MCF 10A (cell line): ENCODE data around the gene GMDS. TPM values are rescaled to one million over a fixed set of nuclear protein-coding genes. Genes with fewer than 3 reads are reported as not detected.

Experiments
- BruUV-seq: library from RNA; stranded (reverse); fragments of 400-500 nt; replicated peaks from 2 replicates; lab custom pipeline; 2021; lab: Mats Ljungman, UMichigan
- CTCF ChIA-PET: fragments of 300-600 bp; sonication (Branson Sonifier 250); formaldehyde crosslinking; extraction: SDS; loops from one replicate; lab custom pipeline; 2021; ENCODE audit warnings: antibody characterized with exemption, inconsistent platforms; lab: Yijun Ruan, JAX
- POLR2A ChIA-PET: fragments of 300-600, 350-650 bp; sonication (Branson Sonifier 250); formaldehyde crosslinking; extraction: SDS; loops from one replicate; lab custom pipeline; 2020; ENCODE audit warnings: antibody characterized with exemption, inconsistent platforms; lab: Yijun Ruan, JAX
- DNase-seq: peaks from one replicate; pipeline ENCODE4 v3.0.0-alpha.2; 2018; ENCODE audit not compliant: unreplicated experiment
- H3K27ac Mint-ChIP-seq: one replicate; pipeline ENCODE4 v1.8.0; 2022; ENCODE audit warnings: mild to moderate bottlenecking, low read depth, mixed read lengths; ENCODE audit not compliant: unreplicated experiment
- H3K27me3 Mint-ChIP-seq: one replicate; pipeline ENCODE4 v1.8.0; 2022; ENCODE audit warnings: mixed read lengths; ENCODE audit not compliant: insufficient read depth, unreplicated experiment
- H3K36me3 Mint-ChIP-seq: one replicate; pipeline ENCODE4 v1.8.0; 2022; ENCODE audit warnings: mild to moderate bottlenecking, moderate library complexity, mixed read lengths; ENCODE audit not compliant: insufficient read depth, unreplicated experiment
- H3K4me1 Mint-ChIP-seq: one replicate; pipeline ENCODE4 v1.8.0; 2022; ENCODE audit warnings: mixed read lengths; ENCODE audit not compliant: insufficient read depth, unreplicated experiment
- H3K4me3 Mint-ChIP-seq: one replicate; pipeline ENCODE4 v1.8.0; 2022; ENCODE audit warnings: mild to moderate bottlenecking, moderate library complexity, mixed read lengths; ENCODE audit not compliant: unreplicated experiment
- H3K9me3 Mint-ChIP-seq: one replicate; pipeline ENCODE4 v1.8.0; 2022; ENCODE audit warnings: mixed read lengths; ENCODE audit not compliant: unreplicated experiment
- CTCF ChIP-seq: fragments of 200-600 bp; IDR thresholded peaks from one replicate; pipeline ENCODE4 v1.8.0; 2022; ENCODE audit warnings: antibody characterized with exemption, mild to moderate bottlenecking; ENCODE audit not compliant: unreplicated experiment
- intact Hi-C: fragments of 100-400 bp; cut with micrococcal nuclease; formaldehyde crosslinking; loops from 2 replicates; pipeline ENCODE4 v1.14.1; 2022
- total RNA-seq: library from RNA; stranded (reverse); gene quantifications from 2 replicates; pipeline ENCODE4 v1.2.3, GENCODE V29; 2022

Gene GMDS
- total RNA-seq, 1 experiment from 2014 or later = 24.9 TPM

DNA sequence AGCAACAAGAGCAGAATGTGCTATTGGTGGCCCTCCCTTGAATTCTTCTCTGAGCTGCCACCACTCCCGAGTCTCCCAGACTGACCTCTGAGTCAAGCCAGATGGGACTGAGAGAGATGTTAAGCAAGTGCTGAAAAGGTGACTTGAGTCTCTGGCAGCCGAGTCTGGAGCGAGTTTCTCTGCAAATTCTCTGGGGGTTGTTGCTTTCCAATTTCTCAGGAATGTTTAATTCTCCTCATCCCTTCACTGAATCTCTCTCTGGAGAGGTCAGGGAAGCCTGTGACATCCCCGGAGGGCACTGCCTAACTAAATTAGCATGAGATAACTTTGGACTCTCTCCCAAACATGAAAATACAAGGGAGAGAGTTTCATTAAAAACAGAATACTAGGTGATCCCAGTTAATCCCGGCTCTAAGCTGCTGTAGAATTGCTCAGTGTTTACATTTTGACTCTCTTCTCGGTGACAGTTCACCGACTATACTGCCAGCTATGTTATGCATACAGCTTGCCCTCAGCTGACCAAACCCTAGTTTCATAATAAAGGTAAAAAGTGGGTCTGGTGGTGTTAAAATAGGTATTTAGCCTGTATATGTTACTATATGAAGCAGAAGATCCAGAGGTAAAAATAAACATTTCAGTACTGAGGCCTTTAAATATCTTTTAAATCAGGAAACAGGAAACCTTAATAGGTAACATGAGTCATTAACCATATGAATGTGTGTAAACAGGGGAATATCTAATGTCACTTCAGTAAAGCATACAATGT is 477.7 kb downstream of the GMDS start:
- peaks cover 16% of the 10 kb centered on the region for H3K36me3 Mint-ChIP-seq
- ChIA-PET POLR2A (interaction anchor here (0.8 kb wide), 1 partner anchor 19 kb away, joined by 3 read pairs; no protein-coding TSS in a partner anchor), CTCF (interaction anchor here (0.6 kb wide), 1 partner anchor 125 kb away, joined by 3 read pairs; no protein-coding TSS in a partner anchor)
- intact Hi-C loops = no loop called here
- TF ChIP-seq CTCF = no peak
- no peak overlapping the region for H3K27ac Mint-ChIP-seq
- no TSS peak for BruUV-seq
- H3K4me1 Mint-ChIP-seq = peaks cover 24% of the 10 kb centered on the region
- no peaks in the 10 kb centered on the region for H3K9me3 Mint-ChIP-seq
- no peak overlapping the region for H3K4me3 Mint-ChIP-seq
- no peaks in the 10 kb centered on the region for H3K27me3 Mint-ChIP-seq
- peak; percentile 62 for DNase-seq

GRCh38 chr6:1766654-1767053 is 478.8 kb downstream of the GMDS start:
- CTCF ChIA-PET = no interaction called here

GRCh38 chr6:1765160-1765903 is 480.1 kb downstream of the GMDS start:
- H3K27ac Mint-ChIP-seq = no peak overlapping the region
- H3K4me1 Mint-ChIP-seq = peaks cover 27% of the 10 kb centered on the region
- no peaks in the 10 kb centered on the region for H3K27me3 Mint-ChIP-seq
- intact Hi-C loops = no loop called here
- H3K9me3 Mint-ChIP-seq = no peaks in the 10 kb centered on the region
- CTCF ChIA-PET = no interaction called here
- no peak overlapping the region for H3K4me3 Mint-ChIP-seq
- no peak for TF ChIP-seq CTCF
- no peak for DNase-seq
- no TSS peak for BruUV-seq
- POLR2A ChIA-PET = no interaction called here
- H3K36me3 Mint-ChIP-seq = peaks cover 14% of the 10 kb centered on the region

More at GRCh38 chr6:1766654-1767053, 478.8 kb downstream of the GMDS start:
- POLR2A ChIA-PET = interaction anchor here (0.8 to 1.0 kb wide), 3 partner anchors 10 to 25 kb away, joined by 3 to 4 read pairs (median 3); no protein-coding TSS in a partner anchor
- intact Hi-C loops = no loop called here
- Mint-ChIP-seq H3K27me3 (no peaks in the 10 kb centered on the region), H3K4me1 (peaks cover 31% of the 10 kb centered on the region), H3K9me3 (no peaks in the 10 kb centered on the region), H3K4me3 (no peak overlapping the region), H3K36me3 (peaks cover 17% of the 10 kb centered on the region), H3K27ac (no peak overlapping the region)
- peak; percentile 50 for DNase-seq
- TF ChIP-seq CTCF = no peak
- no TSS peak for BruUV-seq

GRCh38 chr6:1764397-1764987 is 480.9 kb downstream of the GMDS start:
- POLR2A ChIA-PET = no interaction called here
- H3K9me3 Mint-ChIP-seq = no peaks in the 10 kb centered on the region
- DNase-seq = no peak
- intact Hi-C loops = no loop called here
- H3K4me3 Mint-ChIP-seq = no peak overlapping the region
- peaks cover 13% of the 10 kb centered on the region for H3K36me3 Mint-ChIP-seq
- H3K27ac Mint-ChIP-seq = no peak overlapping the region
- CTCF ChIA-PET = no interaction called here
- TF ChIP-seq CTCF = no peak
- no peaks in the 10 kb centered on the region for H3K27me3 Mint-ChIP-seq
- BruUV-seq = no TSS peak
- H3K4me1 Mint-ChIP-seq = peaks cover 27% of the 10 kb centered on the region
